Femur (tissue), 1 donor: ENCODE results near the gene CHMP2A.
"Not testable (repeated sequence)": the region's sequence is repeated elsewhere in the genome, so short reads cannot be mapped to it uniquely, and the experiment has no call there.

ENCODE experiments used
- DNase-seq: peaks from one replicate; pipeline ENCODE4 v3.0.0-alpha.2; 2017

CHMP2A gene

DNA sequence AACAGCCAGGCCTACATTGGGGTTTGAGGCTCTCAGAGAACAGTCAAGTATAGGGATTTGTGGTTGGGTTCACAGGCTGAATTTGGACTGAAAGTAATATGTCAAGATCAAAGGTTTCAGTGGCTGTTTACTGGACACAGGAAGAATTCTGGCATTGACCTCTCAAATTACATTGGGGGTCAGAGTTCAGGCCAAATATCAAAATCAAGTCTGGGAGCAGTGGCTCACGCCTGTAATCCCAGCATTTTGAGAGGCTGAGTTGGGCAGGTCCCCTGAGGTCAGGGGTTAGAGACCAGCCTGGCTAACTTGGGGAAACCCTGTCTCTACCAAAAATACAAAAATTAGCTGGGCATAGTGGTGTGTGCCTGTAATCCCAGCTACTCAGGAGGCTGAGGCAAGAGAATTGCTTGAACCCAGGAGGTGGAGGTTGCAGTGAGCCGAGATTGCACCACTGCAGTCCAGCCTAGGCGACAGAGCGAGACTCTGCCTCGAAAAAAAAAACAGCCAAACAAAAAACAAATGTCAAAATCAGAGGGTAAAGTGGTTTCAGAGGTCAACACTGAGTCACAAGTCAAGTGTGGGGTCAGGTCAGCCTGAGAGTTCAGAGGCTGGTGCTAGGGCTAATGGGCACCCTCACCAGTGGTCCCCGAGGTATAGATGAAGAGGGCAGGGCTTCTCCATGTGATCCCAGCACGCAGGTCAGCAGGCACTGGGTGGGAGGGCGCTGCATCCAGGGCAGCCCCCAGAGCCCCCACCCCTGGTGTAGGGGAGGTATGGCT is 44.6 kb downstream of the CHMP2A start:
- no peak for DNase-seq

DNA sequence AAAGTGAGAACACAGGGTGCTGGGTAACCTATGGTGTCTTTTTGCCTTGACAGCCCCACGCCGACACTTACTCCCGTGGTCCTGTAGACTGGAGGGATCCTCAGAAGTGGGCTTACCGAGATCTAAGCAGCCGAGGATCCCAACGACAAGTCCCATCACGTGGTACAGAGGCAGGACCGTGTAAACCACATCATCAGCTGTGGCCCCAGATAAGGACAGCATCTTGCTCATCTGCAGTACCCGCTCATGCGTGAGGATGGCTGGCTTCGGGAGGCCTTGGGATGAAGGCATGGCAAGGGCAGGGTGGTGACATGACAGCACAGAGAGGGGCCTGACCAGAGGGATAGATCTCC is 45.2 kb downstream of the CHMP2A start:
- no peak for DNase-seq

DNA sequence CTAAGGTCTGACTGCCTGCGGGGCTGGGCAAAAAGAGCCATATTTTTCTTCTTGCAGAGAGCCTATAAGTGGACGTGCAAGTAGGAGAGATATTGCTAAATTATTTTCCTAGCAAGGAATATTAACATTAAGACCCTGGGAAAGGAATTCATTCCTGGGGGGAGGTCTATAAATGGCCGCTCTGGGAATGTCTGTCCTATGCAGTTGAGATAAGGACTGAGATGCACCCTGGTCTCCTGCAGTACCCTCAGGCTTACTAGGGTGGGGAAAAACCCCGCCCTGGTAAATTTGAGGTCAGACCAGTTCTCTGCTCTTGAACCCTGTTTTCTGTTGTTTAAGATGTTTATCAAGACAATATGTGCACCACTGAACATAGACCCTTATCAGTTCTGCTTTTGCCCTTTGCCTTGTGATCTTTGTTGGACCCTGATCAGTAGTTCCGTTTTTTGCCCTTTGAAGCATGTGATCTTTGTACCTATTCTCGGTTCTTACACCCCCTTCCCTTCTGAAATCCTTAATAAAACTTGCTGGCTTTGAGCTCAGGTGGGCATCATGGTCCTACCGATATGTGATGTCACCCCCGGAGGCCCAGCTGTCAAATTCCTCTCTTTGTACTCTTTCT is 47.2 kb downstream of the CHMP2A start:
- DNase-seq = not testable (repeated sequence)
